Right kidney (tissue), 9 donors: ENCODE results near the gene DPF3.
A peak's percentile ranks its signal among the peaks of the same experiment; 100 is the strongest.

Experiments used
- DNase-seq: peaks from one replicate; pipeline ENCODE4 v3.0.0-alpha.2; 2016
- long read RNA-seq, 8 donors: transcript quantifications; one replicate each; lab custom pipeline, GENCODE V29; 2026

DPF3 gene
- long read RNA-seq, donor 1: 0 reads
- long read RNA-seq, donor 2, full-length matches to known transcripts: 1 of 1 reads
- long read RNA-seq, donor 2, partial matches to known transcripts: 0 of 1 reads
- long read RNA-seq, donor 2, other reads (novel, unspliced or antisense): 0 of 1 reads
- long read RNA-seq, donor 3: 0 reads
- long read RNA-seq, donor 4, partial matches to known transcripts: 0 of 1 reads
- long read RNA-seq, donor 4, other reads (novel, unspliced or antisense): 0 of 1 reads
- long read RNA-seq, donor 5, full-length matches to known transcripts: 1 of 1 reads
- long read RNA-seq, donor 5, partial matches to known transcripts: 0 of 1 reads
- long read RNA-seq, donor 5, other reads (novel, unspliced or antisense): 0 of 1 reads
- long read RNA-seq, donor 6: 0 reads
- long read RNA-seq, donor 7: 0 reads
- long read RNA-seq, donor 8: 0 reads

DNA sequence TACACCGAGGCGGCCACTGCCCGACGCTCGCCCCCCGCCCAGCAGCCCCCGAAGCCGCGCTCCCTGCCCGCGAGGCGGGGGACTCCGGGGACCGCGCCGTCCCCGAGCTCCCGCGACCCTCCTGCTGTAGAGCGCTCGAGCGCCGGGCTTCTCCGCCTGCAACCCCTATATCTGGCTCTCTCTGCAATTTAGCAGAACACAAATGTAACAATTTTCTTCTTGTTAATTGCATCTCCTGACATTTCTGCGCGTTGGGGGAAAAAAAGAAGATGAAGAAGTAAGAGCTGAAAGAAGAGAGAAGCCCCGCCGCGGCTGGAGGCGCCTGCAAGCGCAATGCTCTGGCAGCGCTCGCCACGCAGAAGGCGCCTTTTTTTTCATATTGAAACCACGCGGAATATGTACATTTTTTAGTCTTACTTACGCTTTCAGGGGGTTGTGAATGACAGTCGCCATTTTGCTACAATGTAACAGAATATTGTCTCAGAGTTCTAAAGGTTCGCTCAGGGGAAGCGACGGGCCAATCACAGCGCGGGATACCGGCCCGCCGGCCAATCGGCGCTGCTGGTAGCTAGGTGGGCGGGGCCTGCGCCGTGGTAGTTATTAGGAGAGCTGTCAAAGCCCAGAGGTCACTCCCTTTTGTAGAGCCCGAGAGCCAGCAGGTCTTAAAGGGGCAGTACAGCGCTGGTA is at the start of gene DPF3:
TSS of gene DPF3 (minus strand) at position 466 of the 687 bp plus-strand sequence. CDS start at position 453, 13 bp downstream.
- peak; percentile 89 for DNase-seq

DNA sequence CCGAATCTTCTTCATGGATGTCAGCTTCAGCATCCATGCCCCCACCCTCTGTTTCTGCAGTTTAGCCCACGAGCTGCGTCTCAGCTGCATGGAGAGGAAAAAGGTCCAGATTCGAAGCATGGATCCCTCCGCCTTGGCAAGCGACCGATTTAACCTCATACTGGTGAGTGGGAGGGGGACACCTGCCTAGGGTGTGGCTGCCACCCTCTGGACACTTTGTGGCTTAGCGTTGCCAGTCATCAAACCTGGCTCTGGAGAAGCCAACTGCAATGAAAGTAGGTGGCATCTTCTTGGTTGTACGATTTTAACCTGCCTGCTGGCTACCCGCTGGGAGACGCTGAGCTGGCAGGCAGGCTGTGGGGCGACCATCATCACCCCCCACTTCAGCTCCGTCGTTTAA is 49.0 kb upstream of the DPF3 start:
- DNase-seq: no peak

DNA sequence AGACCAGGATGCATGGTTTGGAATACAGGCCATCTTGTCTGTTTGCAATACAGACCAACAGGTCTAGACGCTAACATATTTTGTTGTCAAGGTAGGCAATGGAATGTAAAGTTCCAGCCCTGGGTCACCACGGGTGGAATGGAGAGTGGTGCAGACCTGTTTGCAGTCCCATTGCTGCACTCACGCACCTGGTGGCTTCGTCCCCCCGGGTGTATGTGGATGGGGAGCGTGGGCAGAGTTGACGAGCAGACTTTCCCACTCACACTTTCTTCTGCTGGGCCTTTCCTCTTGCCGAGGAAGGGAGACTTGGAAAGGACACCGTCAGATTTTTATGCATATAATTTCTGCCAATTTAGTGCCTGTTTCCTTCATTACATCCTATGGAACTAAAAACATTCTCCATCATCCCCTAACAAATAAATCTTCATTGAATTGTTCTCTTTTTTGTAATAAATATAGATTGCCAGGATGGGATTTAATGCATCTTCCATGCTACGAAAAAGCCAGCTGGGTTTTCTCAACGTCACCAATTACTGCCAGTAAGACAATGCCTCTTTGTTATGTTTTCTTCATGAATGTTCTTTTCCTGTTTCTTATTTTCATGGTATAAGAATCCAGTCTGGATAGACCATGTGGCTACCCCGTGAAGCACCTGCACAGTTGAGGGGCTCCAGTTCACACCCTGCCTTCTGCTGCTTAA is 47.5 kb upstream of the DPF3 start:
- no peak for DNase-seq

DNA sequence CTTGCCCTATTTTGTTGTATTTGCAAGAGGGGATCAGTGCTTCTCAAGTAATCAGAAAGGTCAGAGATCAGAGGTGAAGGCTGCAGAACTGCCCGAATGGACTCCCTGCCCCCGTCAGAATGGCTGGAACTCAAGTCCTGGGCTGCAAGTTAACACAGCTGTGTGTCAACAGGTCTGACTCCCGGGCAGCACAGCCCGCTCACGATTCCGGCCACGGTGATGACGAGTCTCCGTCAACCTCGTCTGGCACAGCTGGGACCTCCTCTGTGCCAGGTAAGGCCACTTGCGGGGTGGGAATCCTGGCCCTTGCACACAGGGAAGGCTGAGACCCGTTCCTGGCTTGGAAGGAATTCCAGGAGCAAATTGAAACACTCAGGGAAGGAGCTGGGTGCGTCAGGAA is 45.7 kb upstream of the DPF3 start:
- DNase-seq: no peak

DNA sequence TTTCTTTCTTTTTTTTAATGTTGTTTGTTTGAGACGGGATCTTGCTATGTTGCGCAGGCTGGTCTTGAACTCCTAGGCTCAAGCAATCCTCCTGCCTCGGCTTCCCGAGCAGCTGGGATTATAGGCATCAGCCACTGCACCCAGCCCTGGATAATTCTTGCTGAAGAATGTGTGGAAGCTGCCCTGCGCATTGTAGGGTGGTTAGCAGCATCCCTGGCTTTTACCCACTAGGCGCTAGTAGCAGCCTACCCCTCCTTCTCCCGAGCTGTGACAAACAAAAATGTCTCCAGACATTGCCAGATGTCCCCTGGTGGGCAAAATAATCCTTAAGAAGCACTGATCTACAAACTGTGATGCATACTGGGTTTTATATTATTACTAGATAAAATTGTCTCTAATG is 39.0 kb upstream of the DPF3 start:
- no peak for DNase-seq

DNA sequence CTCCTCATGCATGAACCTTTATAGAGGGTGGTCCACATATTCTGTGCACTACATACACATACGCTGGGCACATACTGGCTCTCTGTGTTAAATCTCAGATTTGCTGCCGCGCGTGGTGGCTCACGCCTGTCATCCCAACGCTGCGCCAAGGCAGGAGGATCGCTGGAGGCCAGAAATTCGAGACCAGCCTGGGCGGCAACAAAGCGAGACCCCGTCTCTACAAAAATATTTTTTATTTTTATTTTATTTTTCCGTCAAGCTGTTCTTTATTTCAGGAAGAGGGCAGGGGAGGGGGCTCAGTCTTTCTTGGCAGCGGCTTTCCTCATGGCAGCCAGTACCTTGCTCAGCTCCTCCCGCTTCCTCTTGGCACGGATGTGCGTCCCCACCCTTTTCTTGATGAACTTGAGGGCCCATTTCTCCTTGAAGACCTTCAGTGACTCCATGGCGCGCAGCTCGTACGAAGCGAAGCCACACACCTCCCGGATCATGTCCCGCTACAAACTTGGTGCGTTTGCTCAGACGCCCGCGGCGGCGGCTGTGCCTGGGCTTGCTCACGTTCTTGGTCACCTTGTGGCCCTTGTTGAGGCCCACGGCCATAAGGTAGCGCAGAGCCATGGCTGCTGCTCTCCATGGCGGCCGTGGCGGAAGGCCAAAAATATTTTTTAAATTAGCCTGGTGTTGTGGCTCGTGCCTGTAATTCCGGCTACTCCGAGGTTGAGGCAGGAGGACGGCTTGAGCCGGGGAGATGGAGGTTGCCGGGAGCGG is 35.6 kb upstream of the DPF3 start:
- DNase-seq: no peak

DNA sequence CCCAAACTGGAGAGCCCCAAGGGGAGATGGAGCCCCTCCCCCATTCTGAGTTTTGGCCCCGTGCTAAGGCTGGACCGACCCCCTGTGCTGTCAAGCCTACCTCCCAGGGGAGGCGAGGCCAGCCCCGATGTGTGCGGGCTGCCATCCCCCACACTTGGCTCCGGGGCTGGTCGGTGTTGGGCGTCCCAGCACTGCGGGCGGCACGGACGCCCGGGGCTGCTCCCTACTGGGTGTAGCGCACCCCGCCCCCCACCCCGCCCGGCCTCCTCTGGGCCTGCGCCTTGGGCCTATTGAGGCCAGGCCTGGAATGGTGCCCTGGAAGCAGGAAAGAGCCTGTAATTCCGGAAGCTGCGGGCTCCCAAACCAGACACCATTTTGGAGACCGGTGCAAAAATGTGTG is 35.0 kb upstream of the DPF3 start:
- no peak for DNase-seq

DNA sequence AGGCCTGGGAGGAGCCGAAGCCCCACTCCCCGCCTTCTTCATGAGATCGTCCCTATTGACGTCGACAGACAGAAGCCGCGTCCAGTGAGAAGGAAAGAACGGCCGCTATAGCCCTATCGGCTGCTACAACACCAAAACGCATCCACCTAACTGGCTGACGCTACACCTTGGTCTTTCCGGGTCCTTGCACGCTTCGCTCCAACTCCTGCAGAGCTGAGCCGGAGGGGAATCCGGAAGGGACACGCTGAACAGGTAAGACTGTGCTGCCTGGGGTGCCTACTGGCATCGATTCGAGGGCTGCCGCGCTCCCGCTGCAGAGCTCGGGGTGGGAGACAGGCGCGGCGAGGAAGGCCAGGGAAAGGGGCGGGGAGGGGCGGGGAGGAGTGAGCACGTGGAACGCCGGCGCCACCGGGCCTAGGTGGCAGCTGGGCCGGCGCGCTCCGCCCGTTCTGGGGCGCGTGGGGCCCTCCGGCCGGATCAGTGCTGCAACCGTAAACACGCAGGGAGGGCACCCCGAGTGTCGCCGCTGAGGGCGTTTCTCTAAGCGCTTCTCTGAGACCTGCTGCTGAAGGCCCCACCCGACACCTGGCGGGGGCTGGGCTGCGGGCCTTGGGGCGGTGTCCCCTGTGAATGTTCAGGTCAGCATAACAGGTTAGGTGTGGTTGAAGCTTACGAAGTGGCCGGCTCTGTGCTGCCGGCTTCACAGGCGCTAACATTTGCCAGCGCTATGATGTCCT is 32.6 kb upstream of the DPF3 start, which contains the start of gene DCAF4:
TSS of gene DCAF4 (plus strand) at position 173 of the 737 bp plus-strand sequence. CDS start 11,515 bp downstream, outside the sequence.
- DNase-seq: peak; percentile 90

DNA sequence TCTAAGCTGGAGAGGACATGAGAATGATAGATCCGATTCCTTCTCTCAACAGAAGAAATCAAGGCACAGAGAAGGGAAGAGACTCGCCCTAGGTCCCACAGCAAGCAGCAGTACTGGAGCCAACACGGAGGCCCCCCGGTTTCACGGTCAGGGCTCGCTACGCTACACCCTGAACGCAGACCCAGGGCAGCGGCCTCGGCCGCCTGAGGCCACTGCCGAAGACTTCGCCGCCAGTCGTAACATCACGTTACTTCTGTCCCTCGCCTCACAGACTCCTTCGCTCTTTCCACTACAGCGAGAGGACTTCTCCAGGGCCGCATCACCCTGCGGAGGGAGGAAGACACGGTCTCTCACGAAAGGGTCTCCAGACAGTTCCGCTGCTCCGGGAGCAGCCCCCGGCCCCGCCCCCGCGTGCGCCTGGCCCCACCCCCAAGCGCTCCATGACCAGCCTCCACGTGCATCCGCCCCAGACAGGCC is 32.0 kb upstream of the DPF3 start:
- peak; percentile 83 for DNase-seq

DNA sequence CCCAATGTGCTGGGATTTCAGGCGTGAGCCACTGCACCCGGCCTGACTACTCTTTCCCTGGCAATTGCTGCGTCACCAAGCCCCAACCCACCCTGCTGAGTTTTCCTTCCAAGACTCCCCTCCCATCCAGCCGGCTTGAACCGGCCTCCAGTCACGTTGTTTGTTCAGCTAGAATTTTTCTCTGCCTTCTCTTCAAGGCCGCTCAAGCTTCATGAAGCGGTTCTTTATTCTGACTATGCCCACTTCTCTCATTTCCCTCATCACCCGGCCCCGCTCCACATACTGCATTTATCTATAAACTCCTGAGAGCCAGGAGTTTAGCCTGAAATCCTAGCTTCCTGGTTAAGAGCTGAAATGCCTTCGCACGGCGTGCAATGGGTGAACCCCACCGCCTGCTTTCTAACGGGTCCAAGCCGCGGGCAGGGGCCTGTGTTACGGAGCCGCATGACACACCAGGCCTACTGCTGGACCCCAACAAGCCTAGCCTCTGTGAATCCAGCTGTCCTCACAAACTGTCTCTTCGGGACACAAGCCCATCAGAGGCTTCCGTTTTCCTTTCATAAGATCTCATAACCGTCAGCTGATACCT is 31.4 kb upstream of the DPF3 start:
- DNase-seq: no peak

DNA sequence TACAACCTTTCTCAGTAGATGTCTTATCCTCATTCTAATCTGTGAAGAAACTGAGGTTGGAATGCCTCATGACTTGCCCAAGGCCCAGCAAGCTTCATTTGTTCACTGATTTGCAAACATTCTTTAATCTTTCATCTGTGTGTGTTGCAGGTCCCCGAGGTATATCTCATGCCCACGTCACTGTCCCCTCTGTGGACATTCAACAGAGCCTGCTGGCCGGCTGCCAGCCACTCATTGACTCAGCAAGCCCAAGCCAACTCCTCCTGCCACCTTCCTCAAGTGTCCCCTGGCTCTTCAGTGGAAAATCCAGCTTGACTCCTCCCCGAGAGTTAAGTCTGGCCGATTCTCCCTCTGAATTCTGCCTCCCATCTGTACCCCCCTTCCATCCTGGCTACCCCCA is 30.4 kb upstream of the DPF3 start:
- no peak for DNase-seq

DNA sequence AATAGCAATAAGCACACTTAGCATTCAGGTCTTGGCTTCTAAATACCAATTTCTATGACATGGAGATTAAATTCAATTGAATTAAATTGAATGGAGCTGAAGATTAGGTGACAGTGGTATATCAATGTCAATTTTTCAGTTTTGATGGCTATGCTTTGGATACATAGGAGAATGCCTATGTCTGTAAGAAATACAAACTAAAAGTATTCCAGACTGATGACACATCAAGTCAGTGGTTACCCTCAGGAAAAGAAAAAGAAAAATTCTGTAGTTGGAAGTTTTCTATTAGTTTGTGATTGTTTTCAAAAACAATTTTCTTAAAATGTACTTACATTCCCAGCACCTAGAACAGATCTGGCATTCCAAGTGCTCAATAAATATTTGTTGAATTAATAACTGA is 27.5 kb upstream of the DPF3 start:
- DNase-seq: no peak

DNA sequence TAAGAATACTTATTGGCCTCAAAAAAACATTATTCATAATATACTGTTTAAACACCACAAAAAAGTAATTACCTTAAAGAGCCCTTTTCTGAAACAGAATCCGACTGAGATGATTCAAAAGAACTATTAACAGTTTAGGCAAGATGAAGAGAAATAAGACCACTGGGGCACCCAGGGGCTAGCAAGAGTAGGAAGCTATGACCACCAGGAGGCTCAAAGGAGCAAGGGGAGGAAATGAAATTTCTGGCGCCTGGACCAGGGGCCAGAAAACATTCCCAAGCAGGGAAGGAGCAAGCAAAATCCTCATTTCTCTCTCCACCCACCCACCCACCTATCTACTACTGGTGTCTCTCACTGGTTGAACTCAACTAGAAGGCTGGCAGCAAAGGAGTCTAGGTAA is 26.1 kb upstream of the DPF3 start:
- DNase-seq: no peak

DNA sequence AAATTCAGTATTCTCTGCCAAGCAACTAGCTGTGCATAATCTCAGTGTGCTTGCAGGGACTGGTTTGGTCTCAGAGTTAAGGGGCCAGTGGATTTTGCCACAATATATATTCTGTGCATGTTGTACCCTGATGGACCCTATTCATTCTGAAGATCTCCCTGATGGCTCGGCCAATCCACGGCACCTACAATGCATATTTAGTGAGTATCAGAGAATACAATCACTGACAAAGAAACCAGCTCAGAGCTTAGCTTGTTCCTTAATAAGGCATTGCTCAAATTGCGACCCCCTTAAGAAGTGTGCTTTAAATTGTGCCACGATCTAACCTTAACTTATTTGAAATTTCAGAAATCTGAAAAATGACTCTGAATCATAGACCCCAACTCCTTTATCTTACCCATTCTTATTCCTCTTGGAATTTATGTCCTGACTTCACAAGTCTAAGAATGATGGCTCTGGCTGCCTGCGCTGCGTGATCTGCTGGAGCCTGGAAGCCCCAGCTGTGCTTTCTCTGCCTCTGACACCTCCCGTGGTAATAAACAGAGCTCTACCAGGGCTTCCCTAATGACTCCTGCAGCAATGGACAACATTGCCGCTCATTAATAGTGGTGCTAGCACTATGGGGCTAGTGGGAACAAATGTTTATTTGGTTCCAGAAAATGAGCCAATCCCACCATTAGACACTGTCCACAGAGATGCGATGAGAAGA is 23.3 kb upstream of the DPF3 start:
- DNase-seq: peak; percentile 35

DNA sequence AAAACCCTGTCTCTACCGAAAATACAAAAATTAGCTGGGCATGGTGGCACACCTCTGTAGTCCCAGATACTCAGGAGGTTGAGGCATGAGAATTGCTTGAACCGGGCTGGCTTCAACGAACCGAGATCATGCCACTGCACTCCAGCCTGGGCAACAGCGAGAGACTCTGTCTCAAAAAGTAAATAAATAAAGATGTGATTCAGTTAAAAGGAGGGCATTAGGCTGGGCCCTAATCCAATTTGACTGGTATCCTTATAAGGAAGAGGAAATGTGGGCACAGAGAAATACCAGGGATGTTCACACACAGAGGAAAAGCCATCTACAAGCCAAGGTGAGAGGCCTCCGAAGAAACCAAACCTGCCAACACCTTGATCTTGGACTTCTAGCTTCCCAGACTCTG is 22.3 kb upstream of the DPF3 start:
- no peak for DNase-seq

DNA sequence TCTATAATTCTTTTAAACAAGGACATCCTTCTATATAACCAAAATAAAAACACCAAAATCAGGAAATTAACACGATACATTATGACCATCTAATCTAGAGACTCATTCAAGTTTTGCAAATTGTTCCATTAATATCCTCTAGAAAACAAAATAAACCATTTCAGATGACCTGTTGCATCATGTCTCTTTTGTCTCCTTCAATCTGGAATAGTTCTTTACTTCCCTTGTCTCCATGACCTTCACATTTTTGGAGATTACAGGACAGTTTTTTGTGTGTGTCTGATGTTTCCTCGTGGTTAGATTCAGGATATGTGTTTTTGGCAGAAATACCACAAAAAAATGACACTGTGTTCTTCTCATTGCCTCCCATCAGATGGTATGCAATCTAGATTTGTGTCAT is 19.9 kb upstream of the DPF3 start:
- DNase-seq: no peak

DNA sequence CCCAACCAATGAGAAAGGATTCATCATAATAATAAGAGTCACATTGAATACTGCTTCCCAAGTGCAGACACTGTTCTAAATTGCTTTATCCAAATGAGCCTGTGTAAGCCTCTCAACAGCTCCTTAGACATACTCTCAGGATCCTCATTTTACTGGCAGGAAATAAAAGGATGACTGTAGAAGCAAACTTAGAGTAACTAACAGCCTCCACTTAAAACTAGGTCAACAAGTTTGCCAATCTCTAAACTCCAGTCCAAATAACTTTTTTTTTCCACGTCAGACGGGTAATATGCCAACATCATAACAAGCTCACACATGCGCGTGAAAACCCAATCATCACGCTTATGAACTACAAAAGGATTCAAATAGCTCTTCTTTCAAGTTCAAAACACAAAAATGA is 15.3 kb upstream of the DPF3 start:
- no peak for DNase-seq

DNA sequence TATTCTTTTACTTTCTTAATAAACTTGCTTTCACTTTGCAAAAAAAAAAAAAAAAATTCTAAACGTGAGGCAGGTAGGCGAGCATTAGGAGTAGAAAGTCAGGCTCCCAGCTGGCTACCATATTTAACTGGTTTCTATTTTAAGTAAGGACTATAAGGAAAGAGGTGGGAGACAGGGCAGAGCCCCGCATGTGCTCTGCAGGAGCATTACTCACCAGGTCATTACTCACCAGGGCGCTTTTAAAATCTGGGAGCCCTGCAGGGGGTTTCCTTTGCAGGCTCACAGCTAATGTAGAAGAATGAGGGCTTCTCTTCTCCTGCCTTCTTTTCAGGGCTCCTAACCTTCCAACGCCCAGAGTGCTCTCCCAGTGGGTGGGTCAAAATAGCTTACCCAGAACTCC is 14.0 kb upstream of the DPF3 start:
- DNase-seq: no peak

DNA sequence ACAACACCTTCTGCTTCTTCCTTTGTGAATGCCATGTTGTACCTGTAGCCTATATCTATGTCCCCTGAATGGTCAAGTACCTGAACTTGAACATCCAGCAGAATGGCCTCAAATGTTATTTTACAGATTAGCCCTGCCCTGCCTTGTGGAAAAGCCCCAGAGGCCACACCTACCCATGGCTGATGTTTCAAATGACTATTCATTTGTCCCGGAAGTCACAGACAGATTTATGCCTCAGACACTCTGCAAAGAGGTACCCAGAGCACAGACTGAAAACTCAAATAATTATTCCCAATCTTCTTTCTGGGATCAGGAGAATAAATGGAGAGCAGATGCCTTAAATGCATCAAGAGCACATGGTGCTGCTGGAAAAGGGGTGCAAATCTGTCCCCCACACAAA is 13.0 kb upstream of the DPF3 start:
- DNase-seq: no peak

DNA sequence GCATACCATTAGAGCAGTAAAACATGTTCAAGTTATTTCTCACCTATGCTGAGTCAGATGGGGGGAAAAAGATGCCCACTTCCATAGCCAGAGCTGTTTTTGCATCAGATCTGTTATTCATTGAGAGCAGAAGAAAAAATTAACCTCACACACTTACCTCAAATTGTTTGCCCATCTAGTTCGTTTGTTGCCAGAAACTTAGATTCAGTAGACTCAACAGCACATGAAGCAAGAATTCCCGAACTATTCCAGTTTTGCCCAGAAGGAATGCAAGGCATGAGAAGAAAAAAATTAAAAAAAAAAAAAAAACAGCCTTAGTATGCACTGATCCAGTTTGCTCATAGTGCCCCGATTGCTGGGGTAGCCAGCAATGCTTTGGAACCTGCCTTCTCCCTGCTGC is 12.4 kb upstream of the DPF3 start:
- no peak for DNase-seq
